HepG2 (cell line): ENCODE results near the gene IP6K3. TPM values are rescaled to one million over a fixed set of nuclear protein-coding genes. Genes with fewer than 3 reads are reported as not detected.

Experiments used
- ATAC-seq: fragments of 200-7000 bp; cut with Tn5 transposase; 3 replicates; pipeline ENCODE4 v1.9.1; 2020; ENCODE audit warnings: mild to moderate bottlenecking, moderate library complexity
- BruUV-seq: library from RNA; stranded (reverse); fragments of 400-500 nt; replicated peaks from 2 replicates; lab custom pipeline; 2021; lab: Mats Ljungman, UMichigan
- CTCF ChIA-PET: fragments of 300-600 bp; formaldehyde crosslinking; extraction: SDS; loops from one replicate; lab custom pipeline; 2021; ENCODE audit warnings: low total read pairs, inconsistent platforms, low intra/inter-chr PET ratio; lab: Yijun Ruan, JAX
- POLR2A ChIA-PET: fragments of 350-600 bp; sonication (Branson Sonifier 250); formaldehyde crosslinking; loops from one replicate; lab custom pipeline; 2020; ENCODE audit warnings: antibody characterized with exemption, inconsistent platforms; lab: Yijun Ruan, JAX
- DNase-seq: peaks from one replicate; pipeline ENCODE4 v3.0.0-alpha.2; 2015; ENCODE audit warnings: low spot score
- FAIRE-seq: peaks from 3 replicates; lab custom pipeline; 2011; peaks lifted over from hg19 to GRCh38; lab: Jason Lieb, UNC
- H2AFZ ChIP-seq: one replicate; pipeline ENCODE4 v1.6.1; 2011; ENCODE audit warnings: low read length, inconsistent platforms
- H3K27ac ChIP-seq: fragments of 300-600 bp; 3 replicates; pipeline ENCODE4 v1.8.0; 2011; ENCODE audit warnings: mixed run types, mild to moderate bottlenecking, mixed read lengths, low read length, inconsistent platforms; ENCODE audit not compliant: insufficient read depth; ENCODE audit errors: extremely low read length
- H3K27me3 ChIP-seq, 2 experiments: fragments of 200-600 bp in 1 of 2; 2 replicates in 1 of 2; 3 replicates in 1 of 2; pipeline versions ENCODE4 v1.6.0 to v1.8.0; 2011; ENCODE audit warnings: low read length in 2 of 2, mild to moderate bottlenecking in 2 of 2, moderate library complexity in 2 of 2, inconsistent platforms in 1 of 2; ENCODE audit not compliant: insufficient read depth in 2 of 2, control insufficient read depth in 1 of 2
- H3K36me3 ChIP-seq, 2 experiments: fragments of 200-600 bp in 1 of 2; replicated peaks in 1 of 2; 2 replicates in 1 of 2; 3 replicates in 1 of 2; pipeline versions ENCODE4 v1.5.1 to v1.8.0; 2011; ENCODE audit warnings: low read length in 2 of 2, inconsistent platforms in 1 of 2; ENCODE audit not compliant: insufficient read depth in 2 of 2, control insufficient read depth in 1 of 2
- H3K4me1 ChIP-seq: 2 replicates; pipeline ENCODE4 v1.5.1; 2012; ENCODE audit warnings: low read length, inconsistent platforms; ENCODE audit not compliant: insufficient read depth
- H3K4me2 ChIP-seq: 2 replicates; pipeline ENCODE4 v1.6.0; 2011; ENCODE audit warnings: low read depth, low read length, inconsistent platforms
- H3K4me3 ChIP-seq, 3 experiments: fragments of 200-600 bp in 1 of 3; sonication (generic), shearing (Covaris generic) in 1 of 3; replicated peaks in 1 of 3; 2 replicates each; pipeline ENCODE4 v1.5.1; 2011 to 2016; ENCODE audit warnings: low read length in 3 of 3, inconsistent platforms in 2 of 3, low read depth in 2 of 3, mild to moderate bottlenecking in 2 of 3, control low read depth in 1 of 3, mixed read lengths in 1 of 3; ENCODE audit not compliant: insufficient read depth in 1 of 3
- H3K79me2 ChIP-seq: one replicate; pipeline ENCODE4 v1.6.1; 2011; ENCODE audit warnings: low read length, inconsistent platforms; ENCODE audit not compliant: insufficient read depth
- H3K9ac ChIP-seq: 2 replicates; pipeline ENCODE4 v1.6.0; 2011; ENCODE audit warnings: mild to moderate bottlenecking, low read depth, low read length, inconsistent platforms; ENCODE audit not compliant: insufficient read depth
- H3K9me3 ChIP-seq: 2 replicates; pipeline ENCODE4 v1.5.1; 2012; ENCODE audit warnings: mild to moderate bottlenecking, low read length
- H4K20me1 ChIP-seq: 2 replicates; pipeline ENCODE4 v1.6.0; 2011; ENCODE audit warnings: inconsistent platforms, mild to moderate bottlenecking, low read length, moderate library complexity; ENCODE audit not compliant: insufficient read depth
- CTCF ChIP-seq: sonication (generic); formaldehyde crosslinking; IDR thresholded peaks from 2 replicates; pipeline ENCODE4 v1.5.0; 2020; ENCODE audit warnings: mild to moderate bottlenecking, missing genetic modification reagents, moderate library complexity
- SOX6 ChIP-seq, 2 experiments: fragments of 450-650 bp in 1 of 2; sonication (generic) in 1 of 2; formaldehyde crosslinking in 1 of 2; IDR thresholded peaks; 2 replicates each; pipeline versions ENCODE4 v1.4.0 to v1.6.1; 2017 to 2020; ENCODE audit warnings: antibody characterized with exemption in 1 of 2, mild to moderate bottlenecking in 1 of 2, missing genetic modification reagents in 1 of 2
- SRSF4 ChIP-seq: fragments of 200-400 bp; formaldehyde crosslinking; IDR thresholded peaks from one replicate; pipeline ENCODE4 v1.6.1; 2018; ENCODE audit warnings: mild to moderate bottlenecking, low read depth, low read length, moderate library complexity; ENCODE audit not compliant: poor library complexity, severe bottlenecking
- ZNF670 ChIP-seq: sonication (generic); formaldehyde crosslinking; IDR thresholded peaks from 2 replicates; pipeline ENCODE4 v1.8.0; 2022; ENCODE audit warnings: mild to moderate bottlenecking, missing genetic modification reagents, borderline replicate concordance
- ZSCAN25 ChIP-seq: sonication (generic); formaldehyde crosslinking; IDR thresholded peaks from 2 replicates; pipeline ENCODE4 v1.8.0; 2022; ENCODE audit warnings: mild to moderate bottlenecking, missing genetic modification reagents
- WGBS: methylation state at CpG from one replicate; pipeline ENCODE4 v1.1.6; 2017; ENCODE audit warnings: low lambda C conversion rate; 5-methylcytosine and 5-hydroxymethylcytosine counted together
- in situ Hi-C: cut with HindIII; loops from 2 replicates; pipeline ENCODE4 v1.10.0; 2017; ENCODE audit warnings: low pct_unique_long_range_greater_than_20kb; ENCODE audit not compliant: extremely low pct_ligation_motif_present
- intact Hi-C: fragments of 100-400 bp; cut with micrococcal nuclease; formaldehyde crosslinking; loops from one replicate; pipeline ENCODE4 v1.10.0; 2022; ENCODE audit not compliant: unreplicated experiment
- polyA plus RNA-seq, 8 experiments: library from polyadenylated mRNA; depleted of rRNA in 3 of 8; stranded (reverse) in 7 of 8; unstranded in 1 of 8; fragments of >200 nt; fragmentation: Illumina TruSeq in 4 of 8; extraction: Trizol in 4 of 8; gene quantifications; 2 replicates each; pipeline versions ENCODE4 v1.2.1 to v1.2.3, GENCODE V29; 2011 to 2016; ENCODE audit warnings: low read depth in 4 of 8, missing spikeins in 1 of 8, mixed read lengths in 1 of 8; ENCODE audit not compliant: insufficient read depth in 1 of 8
- total RNA-seq, 5 experiments: library from RNA; depleted of rRNA; stranded (reverse); fragments of >200 nt; fragmentation: Illumina TruSeq; extraction: Trizol; gene quantifications; 2 replicates each; pipeline ENCODE4 v1.2.3, GENCODE V29; 2016; ENCODE audit warnings: low read depth in 1 of 5
- TF ChIP-seq, protein P1 (sequence below): sonication (generic); formaldehyde crosslinking; IDR thresholded peaks from 2 replicates; pipeline ENCODE4 v1.4.0; 2020; ENCODE audit warnings: missing genetic modification reagents

IP6K3 gene
- total and polyA plus RNA-seq, 2 of the 13 experiments (the other 11 are each of a cell fraction or from before 2014, with no cell fraction given), result 0.11 to 0.18 TPM

GRCh38 chr6:33779895-33780294 lies 33.2 kb upstream of the IP6K3 start:
- H3K9ac ChIP-seq, result no peak overlapping the region
- no peaks in the 10 kb centered on the region for H3K79me2 ChIP-seq
- H2AFZ ChIP-seq, result no peak overlapping the region
- H3K4me3 ChIP-seq, result no peak overlapping the region
- FAIRE-seq (no peak), DNase-seq (no peak), ATAC-seq (no peak)
- POLR2A ChIA-PET, result interaction anchor here (1.7 kb wide), 1 partner anchor 9 kb away, joined by 7 read pairs; the partner anchor contains the start of gene LEMD2
- BruUV-seq, result no TSS peak
- no peak overlapping the region for H3K27ac ChIP-seq
- H3K27me3 ChIP-seq, result no peaks in the 10 kb centered on the region
- no peaks in the 10 kb centered on the region for H3K4me1 ChIP-seq
- no peak overlapping the region for H3K4me2 ChIP-seq
- in situ Hi-C loops, result no loop called here
- WGBS, result 97% methylated on average over 14 of the region's 14 CpGs
- H3K36me3 ChIP-seq, result peaks cover 48 to 89% of the 10 kb centered on the region in 2 experiments
- H4K20me1 ChIP-seq, result no peaks in the 10 kb centered on the region
- H3K9me3 ChIP-seq, result no peaks in the 10 kb centered on the region
- intact Hi-C loops, result no loop called here
- CTCF ChIA-PET, result no interaction called here
- TF ChIP-seq ZSCAN25 (CRISPR knock-in tag), result no peak
- TF ChIP-seq SRSF4, result no peak

DNA sequence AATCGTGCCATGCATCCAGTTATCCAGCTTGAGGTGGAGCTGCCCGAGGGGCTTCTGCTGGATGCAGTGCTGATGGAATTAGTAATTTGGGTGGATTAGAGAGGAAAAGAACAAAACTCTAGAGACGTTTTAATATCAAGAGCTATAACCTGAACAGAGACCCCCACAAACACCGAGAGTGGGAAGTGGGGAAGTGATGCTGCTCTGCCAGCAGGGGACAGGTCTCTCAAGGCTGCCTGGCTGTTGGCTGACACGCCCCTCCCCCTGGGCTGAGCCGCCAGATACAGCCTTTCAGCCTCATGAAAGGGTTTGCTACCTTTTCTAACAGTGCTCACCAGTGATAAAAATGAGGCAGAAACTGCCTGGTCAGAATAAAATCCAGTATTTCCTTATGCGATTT lies 32.6 kb upstream of the IP6K3 start:
- in situ Hi-C loops, result no loop called here
- intact Hi-C loops, result no loop called here
- POLR2A ChIA-PET, result interaction anchor here (1.7 kb wide), 1 partner anchor 9 kb away, joined by 7 read pairs; the partner anchor contains the start of gene LEMD2
- H3K4me3 ChIP-seq, result no peak overlapping the region
- no peaks in the 10 kb centered on the region for H3K4me1 ChIP-seq
- H3K27me3 ChIP-seq, result no peaks in the 10 kb centered on the region
- H3K9me3 ChIP-seq, result no peaks in the 10 kb centered on the region
- H4K20me1 ChIP-seq, result no peaks in the 10 kb centered on the region
- H3K36me3 ChIP-seq, result peaks cover 51 to 94% of the 10 kb centered on the region in 2 experiments
- no peak overlapping the region for H3K27ac ChIP-seq
- FAIRE-seq (no peak), DNase-seq (no peak), ATAC-seq (peak; percentile 46; the same call in 2 of the 3 replicates)
- WGBS, result 91% methylated on average over 7 of the region's 7 CpGs
- CTCF ChIA-PET, result no interaction called here
- H3K4me2 ChIP-seq, result no peak overlapping the region
- no TSS peak for BruUV-seq
- no peaks in the 10 kb centered on the region for H3K79me2 ChIP-seq
- no peak overlapping the region for H2AFZ ChIP-seq
- TF ChIP-seq, protein P1, sequence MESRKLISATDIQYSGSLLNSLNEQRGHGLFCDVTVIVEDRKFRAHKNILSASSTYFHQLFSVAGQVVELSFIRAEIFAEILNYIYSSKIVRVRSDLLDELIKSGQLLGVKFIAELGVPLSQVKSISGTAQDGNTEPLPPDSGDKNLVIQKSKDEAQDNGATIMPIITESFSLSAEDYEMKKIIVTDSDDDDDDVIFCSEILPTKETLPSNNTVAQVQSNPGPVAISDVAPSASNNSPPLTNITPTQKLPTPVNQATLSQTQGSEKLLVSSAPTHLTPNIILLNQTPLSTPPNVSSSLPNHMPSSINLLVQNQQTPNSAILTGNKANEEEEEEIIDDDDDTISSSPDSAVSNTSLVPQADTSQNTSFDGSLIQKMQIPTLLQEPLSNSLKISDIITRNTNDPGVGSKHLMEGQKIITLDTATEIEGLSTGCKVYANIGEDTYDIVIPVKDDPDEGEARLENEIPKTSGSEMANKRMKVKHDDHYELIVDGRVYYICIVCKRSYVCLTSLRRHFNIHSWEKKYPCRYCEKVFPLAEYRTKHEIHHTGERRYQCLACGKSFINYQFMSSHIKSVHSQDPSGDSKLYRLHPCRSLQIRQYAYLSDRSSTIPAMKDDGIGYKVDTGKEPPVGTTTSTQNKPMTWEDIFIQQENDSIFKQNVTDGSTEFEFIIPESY, result 0 out of 2 replicates have a peak, but pooled peaks have one; percentile 37
- TF ChIP-seq CTCF (CRISPR knock-in tag), result 0 out of 2 replicates have a peak, but pooled peaks have one; percentile 11
- no peak for TF ChIP-seq ZNF670 (CRISPR knock-in tag)
- TF ChIP-seq SOX6 (IDR thresholded peaks at IDR 0.05), result no peak
- no peak for TF ChIP-seq SOX6 (CRISPR knock-in tag; IDR thresholded peaks at IDR 0.05)
- TF ChIP-seq, all 625 proteins: peak for 2
- no peak overlapping the region for H3K9ac ChIP-seq
